Osteoblast (primary cell): ENCODE results near the gene NKAIN2. TPM values are rescaled to one million over a fixed set of nuclear protein-coding genes. Genes with fewer than 3 reads are reported as not detected.

Experiments
- DNase-seq: peaks from one replicate; pipeline ENCODE4 v3.0.0; 2011; ENCODE audit warnings: low spot score, mixed read lengths; ENCODE audit not compliant: insufficient read length; ENCODE audit errors: missing footprints
- H2AFZ ChIP-seq: 2 replicates; pipeline ENCODE4 v1.6.0; 2011; ENCODE audit warnings: mild to moderate bottlenecking, low read length
- H3K27ac ChIP-seq: 2 replicates; pipeline ENCODE4 v1.5.1; 2011; ENCODE audit warnings: mild to moderate bottlenecking, low read depth, low read length, moderate library complexity
- H3K27me3 ChIP-seq: 2 replicates; pipeline ENCODE4 v1.6.0; 2012; ENCODE audit warnings: mild to moderate bottlenecking, control low read depth, inconsistent platforms, low read length, moderate library complexity; ENCODE audit not compliant: insufficient read depth
- H3K36me3 ChIP-seq: 2 replicates; pipeline ENCODE4 v1.5.1; 2011; ENCODE audit warnings: mild to moderate bottlenecking, low read length, control low read depth, moderate library complexity; ENCODE audit not compliant: insufficient read depth
- H3K4me1 ChIP-seq: 2 replicates; pipeline ENCODE4 v1.5.1; 2011; ENCODE audit warnings: mild to moderate bottlenecking, low read length, control low read depth, moderate library complexity; ENCODE audit not compliant: insufficient read depth
- H3K4me2 ChIP-seq: 2 replicates; pipeline ENCODE4 v1.6.0; 2011; ENCODE audit warnings: mild to moderate bottlenecking, low read length; ENCODE audit not compliant: insufficient read depth
- H3K4me3 ChIP-seq: fragments of 200-600 bp; sonication (generic); 3 replicates; pipeline ENCODE4 v1.5.1; 2012; ENCODE audit warnings: mild to moderate bottlenecking, low read length, inconsistent platforms; ENCODE audit not compliant: insufficient read depth
- H3K79me2 ChIP-seq: 2 replicates; pipeline ENCODE4 v1.6.0; 2012; ENCODE audit warnings: mild to moderate bottlenecking, low read length, control low read depth, inconsistent platforms; ENCODE audit not compliant: insufficient read depth
- H3K9me3 ChIP-seq: 2 replicates; pipeline ENCODE4 v1.5.1; 2011; ENCODE audit warnings: low read depth, low read length, control low read depth
- H4K20me1 ChIP-seq: 2 replicates; pipeline ENCODE4 v1.6.0; 2012; ENCODE audit warnings: mild to moderate bottlenecking, low read length, control low read depth; ENCODE audit not compliant: insufficient read depth
- total RNA-seq: library from RNA; depleted of rRNA; stranded (reverse); fragments of >200 nt; gene quantifications from 2 replicates; pipeline ENCODE4 v1.2.3, GENCODE V29; 2012
- TF ChIP-seq, protein P1 (sequence below): IDR thresholded peaks from 2 replicates; pipeline ENCODE4 v1.5.1; 2011; ENCODE audit warnings: mild to moderate bottlenecking, low read depth, low read length, moderate library complexity; ENCODE audit errors: extremely low read depth

The NKAIN2 gene
- total RNA-seq, 1 donor = under 0.01 TPM

DNA sequence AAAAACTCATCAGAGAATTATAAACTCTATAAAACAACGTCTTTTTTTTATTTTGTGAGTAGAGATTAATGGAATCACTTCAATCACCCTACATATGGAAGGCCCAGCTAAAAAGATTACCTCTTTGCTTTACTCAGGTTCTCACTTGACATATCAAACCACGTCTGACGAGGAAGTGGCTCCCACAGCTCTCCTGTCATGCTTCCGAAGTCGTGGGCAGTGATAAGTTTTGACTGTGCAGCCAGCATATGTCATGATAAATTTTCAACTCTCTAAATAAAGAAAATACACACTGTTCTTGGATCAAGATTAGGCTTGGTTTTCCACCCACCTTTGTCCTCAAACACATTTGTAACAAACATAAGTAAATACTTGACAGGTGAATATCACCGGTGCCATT lies 879.1 kb downstream of the NKAIN2 start:
- H3K79me2 ChIP-seq = no peaks in the 10 kb centered on the region
- no peaks in the 10 kb centered on the region for H3K36me3 ChIP-seq
- peaks cover 6% of the 10 kb centered on the region for H3K9me3 ChIP-seq
- TF ChIP-seq, protein P1, sequence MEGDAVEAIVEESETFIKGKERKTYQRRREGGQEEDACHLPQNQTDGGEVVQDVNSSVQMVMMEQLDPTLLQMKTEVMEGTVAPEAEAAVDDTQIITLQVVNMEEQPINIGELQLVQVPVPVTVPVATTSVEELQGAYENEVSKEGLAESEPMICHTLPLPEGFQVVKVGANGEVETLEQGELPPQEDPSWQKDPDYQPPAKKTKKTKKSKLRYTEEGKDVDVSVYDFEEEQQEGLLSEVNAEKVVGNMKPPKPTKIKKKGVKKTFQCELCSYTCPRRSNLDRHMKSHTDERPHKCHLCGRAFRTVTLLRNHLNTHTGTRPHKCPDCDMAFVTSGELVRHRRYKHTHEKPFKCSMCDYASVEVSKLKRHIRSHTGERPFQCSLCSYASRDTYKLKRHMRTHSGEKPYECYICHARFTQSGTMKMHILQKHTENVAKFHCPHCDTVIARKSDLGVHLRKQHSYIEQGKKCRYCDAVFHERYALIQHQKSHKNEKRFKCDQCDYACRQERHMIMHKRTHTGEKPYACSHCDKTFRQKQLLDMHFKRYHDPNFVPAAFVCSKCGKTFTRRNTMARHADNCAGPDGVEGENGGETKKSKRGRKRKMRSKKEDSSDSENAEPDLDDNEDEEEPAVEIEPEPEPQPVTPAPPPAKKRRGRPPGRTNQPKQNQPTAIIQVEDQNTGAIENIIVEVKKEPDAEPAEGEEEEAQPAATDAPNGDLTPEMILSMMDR = no peak
- H4K20me1 ChIP-seq = no peaks in the 10 kb centered on the region
- H3K4me1 ChIP-seq = no peaks in the 10 kb centered on the region
- H3K4me2 ChIP-seq = no peak overlapping the region
- H2AFZ ChIP-seq = no peak overlapping the region
- no peak overlapping the region for H3K4me3 ChIP-seq
- no peak for DNase-seq
- no peaks in the 10 kb centered on the region for H3K27me3 ChIP-seq
- no peak overlapping the region for H3K27ac ChIP-seq

GRCh38 chr6:124683507-124683906 lies 879.8 kb downstream of the NKAIN2 start:
- no peaks in the 10 kb centered on the region for H3K79me2 ChIP-seq

DNA sequence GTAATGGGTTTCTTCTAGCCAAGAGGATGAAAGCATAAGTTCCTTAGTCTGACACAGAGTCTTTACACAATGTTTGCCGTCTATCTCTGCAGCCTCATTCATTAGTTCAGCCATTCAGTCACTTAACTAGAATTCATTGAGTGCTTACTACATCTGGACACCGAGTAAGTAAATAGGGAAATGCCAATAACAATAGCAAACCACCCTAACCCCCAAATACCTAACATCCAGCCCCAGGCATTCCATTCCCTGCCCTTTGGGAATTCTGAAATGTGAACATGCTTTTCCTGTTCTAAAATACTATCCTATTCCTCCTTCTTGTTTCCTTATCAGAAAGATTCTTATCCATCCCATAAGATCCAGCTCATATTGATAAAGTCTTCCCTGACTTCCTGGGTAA lies 881.0 kb downstream of the NKAIN2 start:
- no peak for DNase-seq
- no peak overlapping the region for H3K4me3 ChIP-seq

More at GRCh38 chr6:124683507-124683906, 879.8 kb downstream of the NKAIN2 start:
- Histone ChIP-seq H3K9me3 (peaks cover 6% of the 10 kb centered on the region), H2AFZ (no peak overlapping the region), H3K27me3 (no peaks in the 10 kb centered on the region), H3K4me1 (no peaks in the 10 kb centered on the region), H3K36me3 (no peaks in the 10 kb centered on the region), H3K4me3 (no peak overlapping the region), H4K20me1 (no peaks in the 10 kb centered on the region), H3K27ac (no peak overlapping the region), H3K4me2 (no peak overlapping the region)
- TF ChIP-seq, protein P1 = no peak
- DNase-seq = no peak

DNA sequence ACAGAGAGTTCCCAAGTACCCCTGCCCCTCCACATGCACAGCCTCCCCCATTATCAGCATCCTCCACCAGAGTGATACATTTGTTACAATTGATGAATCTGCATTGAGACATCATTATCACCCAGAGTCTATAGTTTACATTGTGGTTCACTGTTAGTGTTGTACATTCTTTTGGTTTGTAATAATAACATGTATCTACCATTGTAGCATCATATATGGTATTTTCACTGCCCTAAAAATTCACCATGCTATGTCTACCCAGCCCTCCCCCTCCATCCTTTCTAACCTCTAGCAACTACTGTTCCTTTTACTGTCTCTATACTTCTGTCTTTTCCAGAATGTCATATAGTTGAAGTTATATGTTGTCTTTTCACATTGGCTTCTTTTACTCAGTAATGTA lies 884.7 kb downstream of the NKAIN2 start:
- H3K4me2 ChIP-seq = no peak overlapping the region
- no peaks in the 10 kb centered on the region for H3K4me1 ChIP-seq
- H3K4me3 ChIP-seq = no peak overlapping the region
- no peak overlapping the region for H2AFZ ChIP-seq
- no peak for DNase-seq
- TF ChIP-seq, protein P1 = no peak
- H3K27me3 ChIP-seq = no peaks in the 10 kb centered on the region
- no peaks in the 10 kb centered on the region for H4K20me1 ChIP-seq
- no peaks in the 10 kb centered on the region for H3K9me3 ChIP-seq
- no peaks in the 10 kb centered on the region for H3K36me3 ChIP-seq
- no peaks in the 10 kb centered on the region for H3K79me2 ChIP-seq
- no peak overlapping the region for H3K27ac ChIP-seq

More for the DNA sequence above, 881.0 kb downstream of the NKAIN2 start:
- Histone ChIP-seq H3K9me3 (no peaks in the 10 kb centered on the region), H3K27ac (no peak overlapping the region), H2AFZ (no peak overlapping the region), H4K20me1 (no peaks in the 10 kb centered on the region), H3K79me2 (no peaks in the 10 kb centered on the region), H3K4me1 (no peaks in the 10 kb centered on the region), H3K36me3 (no peaks in the 10 kb centered on the region), H3K4me2 (no peak overlapping the region), H3K27me3 (no peaks in the 10 kb centered on the region)
- TF ChIP-seq, protein P1 = no peak
